CD4-positive, alpha-beta T cell (primary cell): Measurements from ENCODE around the gene CYTH3. TPM values are rescaled to one million over a fixed set of nuclear protein-coding genes. Genes with fewer than 3 reads are reported as not detected.

ENCODE experiments used
- ATAC-seq: fragments of 200-7000 bp; cut with Tn5 transposase; one replicate; pipeline ENCODE4 v1.10.0; 2022; ENCODE audit warnings: mild to moderate bottlenecking; ENCODE audit not compliant: poor library complexity
- CTCF ChIA-PET: fragments of 350-600 bp; sonication (Branson Sonifier 250); formaldehyde crosslinking; loops from one replicate; lab custom pipeline; 2021; ENCODE audit warnings: antibody characterized with exemption, inconsistent platforms; lab: Charles Lee
- POLR2A ChIA-PET: fragments of 350-600 bp; sonication (Branson Sonifier 250); formaldehyde crosslinking; loops from one replicate; lab custom pipeline; 2021; ENCODE audit warnings: antibody characterized with exemption, inconsistent platforms; lab: Charles Lee
- DNase-seq, 14 experiments: peaks; one replicate each; pipeline ENCODE4 v3.0.0-alpha.2; 2013 to 2020; ENCODE audit warnings: mixed read lengths in 2 of 14
- H3K27ac ChIP-seq, 2 donors: one replicate each; pipeline versions ENCODE4 v1.5.1 to v1.7.0; 2013; ENCODE audit warnings: low read length in 2 of 2, low read depth in 1 of 2, mild to moderate bottlenecking in 1 of 2
- H3K27me3 ChIP-seq, 2 experiments: 1 replicate in 1 of 2; 2 replicates in 1 of 2; pipeline versions ENCODE4 v1.6.1 to v1.7.0; 2013; ENCODE audit warnings: low read length in 2 of 2, control low read depth in 1 of 2, mild to moderate bottlenecking in 1 of 2, moderate library complexity in 1 of 2; ENCODE audit not compliant: insufficient read depth in 2 of 2, control insufficient read depth in 1 of 2
- H3K36me3 ChIP-seq: one replicate; pipeline ENCODE4 v1.6.1; 2013; ENCODE audit warnings: low read length, control low read depth; ENCODE audit not compliant: insufficient read depth
- H3K4me1 ChIP-seq: one replicate; pipeline ENCODE4 v1.6.1; 2013; ENCODE audit warnings: low read length, control low read depth; ENCODE audit not compliant: insufficient read depth
- H3K4me3 ChIP-seq: one replicate; pipeline ENCODE4 v1.5.1; 2013; ENCODE audit warnings: mild to moderate bottlenecking, low read length, moderate library complexity
- H3K9me3 ChIP-seq, 2 experiments: 1 replicate in 1 of 2; 2 replicates in 1 of 2; pipeline versions ENCODE4 v1.6.1 to v1.7.0; 2013; ENCODE audit warnings: low read length in 2 of 2, mild to moderate bottlenecking in 2 of 2, control low read depth in 1 of 2, moderate library complexity in 1 of 2; ENCODE audit not compliant: control insufficient read depth in 1 of 2, insufficient read depth in 1 of 2
- H3K27ac Mint-ChIP-seq: one replicate; pipeline ENCODE4 v1.8.0; 2020; ENCODE audit warnings: mixed read lengths
- H3K27me3 Mint-ChIP-seq: one replicate; pipeline ENCODE4 v1.8.0; 2021; ENCODE audit warnings: mixed read lengths
- H3K36me3 Mint-ChIP-seq: one replicate; pipeline ENCODE4 v1.8.0; 2021; ENCODE audit warnings: low read depth, mixed read lengths
- H3K4me1 Mint-ChIP-seq: one replicate; pipeline ENCODE4 v1.8.0; 2021; ENCODE audit warnings: low read depth, mixed read lengths
- H3K4me3 Mint-ChIP-seq: one replicate; pipeline ENCODE4 v1.8.0; 2020; ENCODE audit warnings: mild to moderate bottlenecking, mixed read lengths
- H3K9me3 Mint-ChIP-seq: one replicate; pipeline ENCODE4 v1.8.0; 2020; ENCODE audit warnings: mixed read lengths
- CTCF ChIP-seq: fragments of 200-600 bp; IDR thresholded peaks from one replicate; pipeline ENCODE4 v1.8.0; 2022; ENCODE audit warnings: antibody characterized with exemption, mild to moderate bottlenecking
- intact Hi-C, 2 experiments: fragments of 100-400 bp; cut with DNase I in 1 of 2; cut with micrococcal nuclease in 1 of 2; formaldehyde crosslinking; loops; one replicate each; pipeline versions ENCODE4 v1.15.1 to v1.9.0; 2023 to 2025; cut with DNase I, micrococcal nuclease
- total RNA-seq, 174 experiments: library from RNA in 2 of 174; stranded (reverse) in 2 of 174; gene quantifications; one replicate each; pipeline ENCODE4 v1.2.3 and lab custom pipeline; 2021 to 2026

CYTH3 gene
- total RNA-seq, 2 experiments from 2014 or later = 7.6 to 9.1 TPM

- H3K27me3 ChIP-seq = no peaks in the 10 kb centered on the region
Measured at GRCh38 chr7:6164491-6164890, 107.9 kb downstream of the CYTH3 start.

GRCh38 chr7:6164010-6164409 is 108.4 kb downstream of the CYTH3 start:
- Histone ChIP-seq H3K27ac (no peak overlapping the region), H3K4me1 (peaks cover 5% of the 10 kb centered on the region), H3K4me3 (no peak overlapping the region), H3K36me3 (peaks cover 37% of the 10 kb centered on the region), H3K27me3 (no peaks in the 10 kb centered on the region), H3K9me3 (no peaks in the 10 kb centered on the region)
- ATAC-seq = no peak
- Mint-ChIP-seq H3K9me3 (no peaks in the 10 kb centered on the region), H3K4me1 (peaks cover 3% of the 10 kb centered on the region), H3K27ac (no peak overlapping the region), H3K36me3 (peaks cover 24% of the 10 kb centered on the region), H3K4me3 (no peak overlapping the region), H3K27me3 (no peaks in the 10 kb centered on the region)
- no peak for TF ChIP-seq CTCF
- DNase-seq = no peak
- POLR2A ChIA-PET = no interaction called here
- intact Hi-C loops = no loop called here
- CTCF ChIA-PET = no interaction called here

More at GRCh38 chr7:6164491-6164890, 107.9 kb downstream of the CYTH3 start:
- Mint-ChIP-seq H3K4me1 (peaks cover 3% of the 10 kb centered on the region), H3K36me3 (peaks cover 20% of the 10 kb centered on the region), H3K9me3 (no peaks in the 10 kb centered on the region), H3K4me3 (no peak overlapping the region), H3K27me3 (no peaks in the 10 kb centered on the region), H3K27ac (no peak overlapping the region)
- DNase-seq (no peak), ATAC-seq (no peak)
- no peaks in the 10 kb centered on the region for H3K9me3 ChIP-seq
- no peak for TF ChIP-seq CTCF
- H3K27ac ChIP-seq = no peak overlapping the region
- H3K4me3 ChIP-seq = no peak overlapping the region
- H3K36me3 ChIP-seq = peaks cover 32% of the 10 kb centered on the region
- H3K4me1 ChIP-seq = peaks cover 5% of the 10 kb centered on the region
- ChIA-PET CTCF (no interaction called here), POLR2A (no interaction called here)
- intact Hi-C loops = no loop called here

- ChIA-PET POLR2A (no interaction called here), CTCF (no interaction called here)
- Mint-ChIP-seq H3K27ac (no peak overlapping the region), H3K4me1 (peaks cover 3% of the 10 kb centered on the region), H3K36me3 (peaks cover 30% of the 10 kb centered on the region), H3K4me3 (no peak overlapping the region), H3K9me3 (no peaks in the 10 kb centered on the region), H3K27me3 (no peaks in the 10 kb centered on the region)
- no peak for DNase-seq
- H3K27me3 ChIP-seq = no peaks in the 10 kb centered on the region
- H3K9me3 ChIP-seq = no peaks in the 10 kb centered on the region
- peaks cover 43% of the 10 kb centered on the region for H3K36me3 ChIP-seq
- H3K4me1 ChIP-seq = peaks cover 5% of the 10 kb centered on the region
- no peak for TF ChIP-seq CTCF
- ATAC-seq = no peak
- intact Hi-C loops = no loop called here
- no peak overlapping the region for H3K4me3 ChIP-seq
- H3K27ac ChIP-seq = no peak overlapping the region
Measured at GRCh38 chr7:6163402-6163801, 109.0 kb downstream of the CYTH3 start.
